Measurements from ENCODE around the gene DIAPH2. TPM values are rescaled to one million over a fixed set of nuclear protein-coding genes. Genes with fewer than 3 reads are reported as not detected.

DIAPH2 gene
- total and polyA plus RNA-seq, 2 donors (not counting 1 experiment from before 2014, with no cell fraction given), result 4.2 to 32.4 TPM

GRCh38 chrX:97372001-97372766, 687.5 kb downstream of the DIAPH2 start:
- no peaks in the 10 kb centered on the region for H4K20me1 ChIP-seq (ENCODE audit: control insufficient read depth, insufficient read depth, low read length, poor library complexity, severe bottlenecking)
- no peak overlapping the region for H3K27ac ChIP-seq (ENCODE audit: low read length in 2 of 2)
- no peak overlapping the region for H2AFZ ChIP-seq (ENCODE audit: insufficient read depth, low read depth, low read length, poor library complexity, severe bottlenecking)
- ChIA-PET CTCF (no interaction called here), POLR2A (interaction anchor here (0.7 kb wide), 1 partner anchor 183 kb away, joined by 3 read pairs; no protein-coding TSS in a partner anchor)
- H3K4me2 ChIP-seq (replicated peaks; ENCODE audit: low read depth, low read length, poor library complexity, severe bottlenecking), result no peak overlapping the region
- Mint-ChIP-seq H3K27ac (no peak overlapping the region), H3K4me1 (peaks cover 11% of the 10 kb centered on the region), H3K27me3 (no peaks in the 10 kb centered on the region), H3K4me3 (no peak overlapping the region), H3K9me3 (ENCODE audit: insufficient read depth) (no peaks in the 10 kb centered on the region)
- intact Hi-C loops (cut with micrococcal nuclease), result no loop called here
- TF ChIP-seq EZH2 (IDR thresholded peaks at IDR 0.05; ENCODE audit: borderline replicate concordance, insufficient read depth, low read depth, low read length, poor library complexity, severe bottlenecking), result no peak
- TF ChIP-seq, protein P1, sequence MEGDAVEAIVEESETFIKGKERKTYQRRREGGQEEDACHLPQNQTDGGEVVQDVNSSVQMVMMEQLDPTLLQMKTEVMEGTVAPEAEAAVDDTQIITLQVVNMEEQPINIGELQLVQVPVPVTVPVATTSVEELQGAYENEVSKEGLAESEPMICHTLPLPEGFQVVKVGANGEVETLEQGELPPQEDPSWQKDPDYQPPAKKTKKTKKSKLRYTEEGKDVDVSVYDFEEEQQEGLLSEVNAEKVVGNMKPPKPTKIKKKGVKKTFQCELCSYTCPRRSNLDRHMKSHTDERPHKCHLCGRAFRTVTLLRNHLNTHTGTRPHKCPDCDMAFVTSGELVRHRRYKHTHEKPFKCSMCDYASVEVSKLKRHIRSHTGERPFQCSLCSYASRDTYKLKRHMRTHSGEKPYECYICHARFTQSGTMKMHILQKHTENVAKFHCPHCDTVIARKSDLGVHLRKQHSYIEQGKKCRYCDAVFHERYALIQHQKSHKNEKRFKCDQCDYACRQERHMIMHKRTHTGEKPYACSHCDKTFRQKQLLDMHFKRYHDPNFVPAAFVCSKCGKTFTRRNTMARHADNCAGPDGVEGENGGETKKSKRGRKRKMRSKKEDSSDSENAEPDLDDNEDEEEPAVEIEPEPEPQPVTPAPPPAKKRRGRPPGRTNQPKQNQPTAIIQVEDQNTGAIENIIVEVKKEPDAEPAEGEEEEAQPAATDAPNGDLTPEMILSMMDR (IDR thresholded peaks at IDR 0.05), result no peak
- ATAC-seq (ENCODE audit: low read depth) (no peak), DNase-seq (no peak)
- no peaks in the 10 kb centered on the region for H3K79me2 ChIP-seq (ENCODE audit: control insufficient read depth, insufficient read depth, low read length)
- no peaks in the 10 kb centered on the region for H3K27me3 ChIP-seq (replicated peaks in 1 of 4; ENCODE audit: control extremely low read depth in 1 of 4, control insufficient read depth in 3 of 4, insufficient read depth in 4 of 4, low read length in 3 of 4)
- no peaks in the 10 kb centered on the region for H3K36me3 ChIP-seq (replicated peaks in 1 of 2; ENCODE audit: control extremely low read depth in 1 of 2, control insufficient read depth in 1 of 2, extremely low read depth in 1 of 2, insufficient read depth in 2 of 2, low read length in 1 of 2)
- no peak overlapping the region for H3K4me3 ChIP-seq (ENCODE audit: control extremely low read depth in 1 of 5, extremely low read depth in 1 of 5, insufficient read depth in 1 of 5, low read depth in 2 of 5, low read length in 4 of 5)
- no peaks in the 10 kb centered on the region for H3K9me3 ChIP-seq (ENCODE audit: control extremely low read depth in 1 of 3, control insufficient read depth in 2 of 3, insufficient read depth in 1 of 3, low read length in 2 of 3)
- WGBS (ENCODE audit: insufficient coverage), result 100% methylated on average over 1 of the region's 6 CpGs
- H3K9ac ChIP-seq (ENCODE audit: low read length), result no peak overlapping the region
- peaks cover 0 to 4% of the 10 kb centered on the region in 2 donors for H3K4me1 ChIP-seq (ENCODE audit: control insufficient read depth in 2 of 2, insufficient read depth in 2 of 2, low read length in 2 of 2)

GRCh38 chrX:97374266-97374665, 689.6 kb downstream of the DIAPH2 start:
- no peak overlapping the region for H3K4me3 ChIP-seq (ENCODE audit: control extremely low read depth in 1 of 5, extremely low read depth in 1 of 5, insufficient read depth in 1 of 5, low read depth in 2 of 5, low read length in 4 of 5)
- H3K27ac ChIP-seq (ENCODE audit: low read length in 2 of 2), result no peak overlapping the region
- H3K9me3 ChIP-seq (ENCODE audit: control extremely low read depth in 1 of 3, control insufficient read depth in 2 of 3, insufficient read depth in 1 of 3, low read length in 2 of 3), result no peaks in the 10 kb centered on the region
- Mint-ChIP-seq H3K9me3 (ENCODE audit: insufficient read depth) (no peaks in the 10 kb centered on the region), H3K27ac (no peak overlapping the region), H3K4me3 (no peak overlapping the region), H3K27me3 (no peaks in the 10 kb centered on the region), H3K4me1 (peaks cover 11% of the 10 kb centered on the region)
- no peaks in the 10 kb centered on the region for H4K20me1 ChIP-seq (ENCODE audit: control insufficient read depth, insufficient read depth, low read length, poor library complexity, severe bottlenecking)
- peaks cover 0 to 4% of the 10 kb centered on the region in 2 donors for H3K4me1 ChIP-seq (ENCODE audit: control insufficient read depth in 2 of 2, insufficient read depth in 2 of 2, low read length in 2 of 2)
- ATAC-seq (ENCODE audit: low read depth) (no peak), DNase-seq (no peak)
- ChIA-PET CTCF (no interaction called here), POLR2A (no interaction called here)
- TF ChIP-seq, protein P1 (IDR thresholded peaks at IDR 0.05), result no peak
- TF ChIP-seq EZH2 (IDR thresholded peaks at IDR 0.05; ENCODE audit: borderline replicate concordance, insufficient read depth, low read depth, low read length, poor library complexity, severe bottlenecking), result no peak
- no peaks in the 10 kb centered on the region for H3K27me3 ChIP-seq (replicated peaks in 1 of 4; ENCODE audit: control extremely low read depth in 1 of 4, control insufficient read depth in 3 of 4, insufficient read depth in 4 of 4, low read length in 3 of 4)
- no CpG with 5 or more reads among the region's 2 CpGs for WGBS (ENCODE audit: insufficient coverage)
- no peaks in the 10 kb centered on the region for H3K36me3 ChIP-seq (replicated peaks in 1 of 2; ENCODE audit: control extremely low read depth in 1 of 2, control insufficient read depth in 1 of 2, extremely low read depth in 1 of 2, insufficient read depth in 2 of 2, low read length in 1 of 2)
- H3K79me2 ChIP-seq (ENCODE audit: control insufficient read depth, insufficient read depth, low read length), result no peaks in the 10 kb centered on the region
- no peak overlapping the region for H3K9ac ChIP-seq (ENCODE audit: low read length)
- H2AFZ ChIP-seq (ENCODE audit: insufficient read depth, low read depth, low read length, poor library complexity, severe bottlenecking), result no peak overlapping the region
- H3K4me2 ChIP-seq (replicated peaks; ENCODE audit: low read depth, low read length, poor library complexity, severe bottlenecking), result no peak overlapping the region
- intact Hi-C loops (cut with micrococcal nuclease), result no loop called here

Measured in B cell (primary cell).